Stimulated activated CD8-positive, alpha-beta memory T cell treated with anti-CD3 and anti-CD28 coated beads, Interleukin-7, amount 100 ng/mL, for 4 hours (primary cell): ENCODE results near the gene TRIM29.
A peak's percentile ranks its signal among the peaks of the same experiment; 100 is the strongest.
"Not testable (repeated sequence)": the region's sequence is repeated elsewhere in the genome, so short reads cannot be mapped to it uniquely, and the experiment has no call there.

Experiments
- DNase-seq, 2 donors: peaks; one replicate each; pipeline ENCODE4 v3.0.0-alpha.2; 2020; ENCODE audit warnings: low read depth in 2 of 2

The TRIM29 gene, protein sequence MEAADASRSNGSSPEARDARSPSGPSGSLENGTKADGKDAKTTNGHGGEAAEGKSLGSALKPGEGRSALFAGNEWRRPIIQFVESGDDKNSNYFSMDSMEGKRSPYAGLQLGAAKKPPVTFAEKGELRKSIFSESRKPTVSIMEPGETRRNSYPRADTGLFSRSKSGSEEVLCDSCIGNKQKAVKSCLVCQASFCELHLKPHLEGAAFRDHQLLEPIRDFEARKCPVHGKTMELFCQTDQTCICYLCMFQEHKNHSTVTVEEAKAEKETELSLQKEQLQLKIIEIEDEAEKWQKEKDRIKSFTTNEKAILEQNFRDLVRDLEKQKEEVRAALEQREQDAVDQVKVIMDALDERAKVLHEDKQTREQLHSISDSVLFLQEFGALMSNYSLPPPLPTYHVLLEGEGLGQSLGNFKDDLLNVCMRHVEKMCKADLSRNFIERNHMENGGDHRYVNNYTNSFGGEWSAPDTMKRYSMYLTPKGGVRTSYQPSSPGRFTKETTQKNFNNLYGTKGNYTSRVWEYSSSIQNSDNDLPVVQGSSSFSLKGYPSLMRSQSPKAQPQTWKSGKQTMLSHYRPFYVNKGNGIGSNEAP

GRCh38 chr11:120137611-120138521 lies at the start of gene TRIM29:
Gene TRIM29, minus strand, starts transcription at chr11:120138113. Its CDS starts 82 bp downstream, at chr11:120138031.
- no peak for DNase-seq

GRCh38 chr11:120186774-120187591 lies 49.1 kb upstream of the TRIM29 start:
- DNase-seq, result peak in 1 of 2 donors; percentile 10

- no peak for DNase-seq
Measured at GRCh38 chr11:120186456-120186773, 48.5 kb upstream of the TRIM29 start.

- no peak for DNase-seq
Measured at GRCh38 chr11:120185706-120186455, 48.0 kb upstream of the TRIM29 start.

GRCh38 chr11:120184946-120185705 lies 47.2 kb upstream of the TRIM29 start:
- no peak for DNase-seq

DNA sequence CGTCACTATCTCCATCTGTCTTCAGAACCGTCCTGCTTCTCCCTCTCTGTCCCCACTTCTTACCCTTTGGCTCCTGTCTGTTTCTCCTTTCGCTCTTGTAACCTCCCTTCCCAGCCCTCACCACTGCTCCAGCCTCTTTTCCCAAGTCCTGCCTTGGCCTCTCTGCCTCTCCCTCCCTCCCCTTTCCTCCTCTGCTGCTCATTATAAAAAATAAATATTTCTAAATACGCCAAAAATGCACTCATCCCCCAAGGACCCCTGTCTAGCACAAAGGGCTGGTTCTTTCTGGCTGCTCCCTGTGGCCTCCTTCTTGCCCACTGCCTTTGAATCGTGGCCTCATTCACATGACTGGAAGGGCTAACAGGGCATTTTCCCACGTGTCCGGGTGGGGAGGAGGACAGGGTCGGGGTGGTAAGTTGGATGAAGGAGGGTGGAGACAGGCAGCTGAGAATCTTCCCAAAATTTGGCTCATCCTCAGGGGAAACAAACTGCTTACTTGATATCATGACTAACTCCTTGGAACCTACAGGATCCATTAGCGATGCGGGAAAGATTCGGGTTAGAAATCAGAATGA lies 46.5 kb upstream of the TRIM29 start:
- no peak for DNase-seq

DNA sequence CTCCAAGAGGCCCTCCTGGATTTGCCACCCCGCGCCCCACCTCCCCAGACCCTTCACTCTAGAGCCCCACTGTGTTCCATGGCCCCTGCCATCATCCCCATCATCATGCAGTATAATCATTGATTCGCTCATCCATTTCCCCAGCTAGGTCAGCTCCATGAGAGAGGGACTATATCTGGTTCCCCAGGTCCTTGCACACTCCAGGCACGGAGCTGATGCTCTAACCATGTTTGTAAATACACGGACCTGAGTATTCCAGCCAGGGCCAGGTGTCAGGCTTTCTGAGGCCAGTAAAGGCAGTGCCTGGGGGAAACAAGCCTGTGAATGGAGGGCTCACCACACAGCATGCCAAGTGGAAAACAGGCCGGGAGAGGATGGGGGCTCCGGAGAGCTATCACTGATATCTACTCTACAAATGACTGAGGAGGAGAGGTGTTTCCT lies 45.8 kb upstream of the TRIM29 start:
- no peak for DNase-seq

- DNase-seq, result no peak
Measured at GRCh38 chr11:120182790-120183491, 45.0 kb upstream of the TRIM29 start.

- no peak for DNase-seq
Measured at GRCh38 chr11:120182372-120182771, 44.5 kb upstream of the TRIM29 start.

DNA sequence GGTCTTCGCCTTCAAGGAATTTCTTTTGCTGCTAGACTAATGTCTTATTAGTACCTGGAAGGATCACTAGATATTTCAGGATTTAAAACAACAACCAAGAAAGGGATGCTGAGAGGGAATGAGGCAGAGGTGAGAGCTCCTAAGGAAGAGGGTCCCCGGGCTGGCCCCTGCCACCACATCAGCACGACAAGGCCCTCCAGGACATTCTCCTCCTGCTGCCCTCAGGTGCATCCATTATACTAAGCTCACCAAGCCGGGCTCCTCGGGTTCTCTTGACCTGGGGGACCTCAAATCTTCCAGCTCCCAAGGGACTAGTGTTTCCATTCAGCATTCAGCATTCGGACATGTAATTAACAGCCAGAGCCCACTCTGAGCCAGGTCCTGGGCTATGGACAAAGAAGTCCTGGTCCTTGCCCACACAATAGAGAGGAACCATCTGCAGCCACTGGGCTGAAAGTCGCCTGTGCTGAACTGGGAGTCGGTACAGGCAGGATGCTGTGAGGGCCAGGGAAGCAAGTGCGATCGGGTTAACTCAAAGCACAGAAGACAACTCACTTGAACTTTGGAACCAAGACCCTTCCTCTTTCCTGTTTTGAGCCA lies 43.6 kb upstream of the TRIM29 start:
- DNase-seq, result no peak

DNA sequence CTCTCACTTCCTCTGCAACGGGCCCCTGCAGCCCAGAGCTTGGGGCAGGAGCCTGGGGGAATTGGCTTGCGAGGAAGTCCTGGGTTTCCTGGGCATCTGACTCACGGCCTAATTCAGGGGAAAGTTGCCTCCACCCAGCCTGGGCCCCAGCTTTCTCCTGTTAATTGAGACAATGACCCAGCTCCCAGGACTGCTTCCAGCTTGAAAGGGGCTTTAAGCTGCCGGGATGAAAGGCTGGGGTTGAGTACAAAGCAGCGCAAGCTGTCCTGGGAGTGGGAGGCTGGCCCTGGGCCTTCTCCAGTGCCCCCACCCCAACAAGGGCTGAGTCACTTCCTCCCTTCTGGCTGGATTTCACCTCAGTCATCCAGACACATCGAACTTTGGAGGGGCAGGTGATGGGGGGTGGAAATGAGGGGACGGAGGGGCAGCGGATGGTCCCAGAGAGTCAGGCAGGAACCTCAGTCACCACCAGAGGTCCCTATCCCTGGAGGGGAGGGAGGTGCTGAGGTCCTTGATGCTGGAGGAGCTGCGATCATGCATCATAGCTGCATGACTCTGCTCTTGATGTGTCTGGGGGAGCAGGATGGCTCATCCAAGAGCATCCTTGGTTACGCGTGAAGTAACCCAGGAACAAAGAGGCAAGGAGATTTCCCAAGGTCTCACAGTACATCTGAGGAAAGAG lies 42.8 kb upstream of the TRIM29 start:
- DNase-seq, result no peak

GRCh38 chr11:120180063-120180462 lies 42.1 kb upstream of the TRIM29 start:
- not testable (repeated sequence) for DNase-seq

DNA sequence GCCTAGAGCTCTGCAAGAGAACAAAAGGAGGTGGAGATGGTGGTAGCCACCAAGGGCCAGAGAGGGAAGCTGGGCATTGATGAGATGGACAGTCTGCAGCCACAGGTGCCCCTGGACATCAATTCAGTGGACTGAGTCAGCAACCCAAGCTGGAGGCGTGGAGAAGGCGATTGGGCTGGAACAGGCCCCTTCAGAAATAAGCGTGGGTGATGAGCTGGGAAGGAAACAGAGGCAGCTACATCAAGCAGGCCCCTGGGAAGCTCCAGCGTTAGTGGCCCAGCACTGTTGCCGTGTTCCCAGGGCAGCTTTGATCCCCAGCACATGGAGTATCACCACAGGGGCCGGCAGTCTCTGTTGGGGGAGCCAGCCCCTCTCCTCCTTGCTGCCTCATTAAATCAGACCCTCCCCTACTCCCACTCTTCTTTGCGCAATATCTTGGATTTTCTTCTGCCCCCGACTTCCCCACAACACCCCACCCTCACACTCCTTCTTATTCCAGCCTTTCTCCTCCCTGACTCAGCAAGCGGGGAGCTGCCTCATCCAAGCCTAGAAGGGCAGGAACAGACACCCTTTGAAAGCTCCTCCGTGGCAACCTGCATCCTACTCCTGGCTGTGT lies 41.3 kb upstream of the TRIM29 start:
- DNase-seq, result no peak

DNA sequence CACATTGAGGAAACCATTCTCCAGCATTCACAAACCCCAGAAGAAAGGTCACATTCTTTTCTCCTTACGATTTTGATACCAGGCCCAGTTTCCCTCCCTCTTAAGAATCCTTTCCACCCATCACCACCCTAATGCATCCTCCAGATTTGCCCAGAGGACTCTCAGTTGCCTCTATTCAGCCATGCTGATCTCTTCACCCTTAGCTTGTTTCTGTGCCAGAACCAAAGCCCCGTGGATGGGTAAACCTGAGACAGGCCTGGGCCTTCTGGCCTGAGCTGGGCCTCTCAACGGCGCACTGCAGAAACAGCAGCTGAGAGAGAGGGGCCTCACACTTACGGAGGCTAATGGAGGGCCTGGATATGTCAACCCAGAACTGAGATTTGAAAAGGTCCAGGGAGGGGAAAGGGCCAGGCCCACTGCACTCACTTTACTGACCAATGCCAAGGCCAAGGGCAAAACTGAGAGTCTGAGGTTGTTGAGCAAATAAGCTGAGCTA lies 40.7 kb upstream of the TRIM29 start:
- no peak for DNase-seq

GRCh38 chr11:120174866-120175265 lies 37.0 kb upstream of the TRIM29 start:
- no peak for DNase-seq

GRCh38 chr11:120173807-120174206 lies 35.9 kb upstream of the TRIM29 start:
- no peak for DNase-seq

DNA sequence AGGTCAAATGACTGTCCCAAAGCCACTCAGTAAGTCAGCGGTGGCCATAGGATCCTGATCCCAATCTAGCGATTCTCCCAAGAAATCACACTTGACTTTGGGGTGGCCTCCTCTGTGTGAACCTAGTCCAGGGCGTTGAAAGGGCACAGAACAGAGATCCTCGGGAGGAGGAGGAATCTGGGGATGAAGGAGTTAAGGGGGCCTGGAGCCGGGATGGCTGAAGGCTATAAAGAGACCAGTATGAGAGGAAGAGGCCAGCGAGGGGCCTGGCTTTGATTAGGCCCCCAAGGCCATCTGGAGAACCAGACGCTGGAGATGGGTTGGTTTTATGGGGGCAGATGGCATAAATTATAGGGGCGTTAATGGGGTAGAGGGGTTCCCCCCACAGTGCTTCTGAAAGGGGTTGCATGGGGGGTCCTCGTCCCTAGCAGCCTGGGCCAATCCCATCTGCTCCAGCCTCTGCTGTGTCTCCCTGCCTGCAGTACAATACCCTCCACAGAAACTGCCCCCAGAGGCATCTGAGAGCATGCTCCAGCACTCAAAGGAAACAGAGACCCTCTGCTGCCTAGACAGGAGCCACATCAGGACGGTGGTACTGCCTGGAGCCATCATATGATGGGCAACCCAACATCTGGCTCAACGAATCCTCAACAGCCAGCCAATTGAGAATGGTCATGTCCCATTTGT lies 35.2 kb upstream of the TRIM29 start:
- no peak for DNase-seq
